GM21381 (cell line): ENCODE data around the gene CCDC160.
"Not testable (repeated sequence)": the region's sequence is repeated elsewhere in the genome, so short reads cannot be mapped to it uniquely, and the experiment has no call there.

Experiments used
- ATAC-seq: cut with Tn5 transposase; IDR thresholded peaks from one replicate; pipeline ENCODE4 v1.9.1; 2021; ENCODE audit warnings: mild to moderate bottlenecking, moderate library complexity; ENCODE audit not compliant: unreplicated experiment

Gene CCDC160

DNA sequence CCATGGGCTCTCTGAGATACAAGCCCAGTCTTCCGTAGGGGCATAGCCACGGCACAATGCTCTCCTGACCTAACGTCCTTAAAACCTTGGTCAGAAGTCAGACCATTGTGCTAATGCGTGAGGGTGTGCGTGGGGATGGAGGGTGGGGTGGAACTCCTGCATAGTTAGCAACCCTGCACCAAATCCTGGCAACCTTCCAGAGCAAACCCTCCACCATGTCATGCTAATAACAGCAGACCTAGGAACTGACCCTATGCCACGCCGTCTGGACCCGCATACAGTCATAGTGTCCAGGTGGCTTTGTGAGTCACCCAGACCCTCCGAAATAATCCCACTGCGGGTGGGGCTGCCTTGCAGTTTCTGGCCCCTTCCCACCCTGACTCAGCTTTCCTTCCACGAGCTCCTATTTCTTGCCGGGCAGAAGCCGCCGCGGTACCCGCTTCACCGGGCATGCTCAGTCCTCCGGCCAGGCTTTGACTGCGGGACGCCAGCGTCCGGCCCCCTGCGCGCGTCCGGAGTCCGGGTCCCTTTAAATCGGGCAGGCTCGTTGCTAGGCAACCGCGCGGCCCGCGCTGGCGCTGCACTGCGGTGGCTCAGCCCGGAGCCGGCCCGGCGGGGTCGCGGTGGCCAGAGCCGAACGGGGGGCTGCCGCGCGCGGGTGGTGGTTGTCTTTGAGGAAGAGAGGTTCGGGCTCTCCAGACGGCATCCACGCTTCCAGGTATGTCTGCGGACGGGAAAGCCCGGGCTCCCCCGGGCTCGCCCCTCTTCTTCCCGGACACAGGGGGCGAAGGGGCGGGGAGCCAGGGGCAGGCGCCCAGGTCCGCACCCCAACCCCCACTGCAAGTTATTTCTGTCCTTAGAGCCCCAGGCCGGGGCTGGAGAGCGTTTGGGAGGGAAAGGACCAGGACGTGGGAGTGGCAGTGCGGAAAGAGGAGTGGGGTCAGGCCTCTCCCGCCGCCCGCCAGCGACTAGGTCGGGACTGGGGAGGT, at the start of gene CCDC160:
TSS of gene CCDC160 (plus strand) at position 557 of the 989 bp plus-strand sequence. CDS start 7,619 bp downstream, outside the sequence.
- peak; percentile 68 for ATAC-seq

DNA sequence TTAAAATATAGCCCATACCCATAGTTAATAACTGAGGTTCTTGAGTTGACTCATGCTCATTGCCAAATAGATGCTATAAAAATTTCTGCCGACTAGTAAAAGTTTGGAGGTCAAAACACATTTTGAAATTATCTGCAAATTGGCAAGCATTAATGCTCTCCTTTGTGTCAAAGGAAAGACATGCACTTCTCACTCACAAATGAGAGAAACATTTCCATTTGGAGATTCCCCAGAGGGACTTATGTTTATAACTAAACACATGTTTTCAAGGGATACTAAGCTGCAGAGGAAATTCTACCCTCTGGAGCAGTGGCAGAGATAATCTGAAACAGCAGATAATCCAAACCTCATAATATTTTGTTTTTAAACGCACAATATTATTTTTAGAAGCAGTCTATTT, 45.7 kb upstream of the CCDC160 start:
- ATAC-seq = no peak

DNA sequence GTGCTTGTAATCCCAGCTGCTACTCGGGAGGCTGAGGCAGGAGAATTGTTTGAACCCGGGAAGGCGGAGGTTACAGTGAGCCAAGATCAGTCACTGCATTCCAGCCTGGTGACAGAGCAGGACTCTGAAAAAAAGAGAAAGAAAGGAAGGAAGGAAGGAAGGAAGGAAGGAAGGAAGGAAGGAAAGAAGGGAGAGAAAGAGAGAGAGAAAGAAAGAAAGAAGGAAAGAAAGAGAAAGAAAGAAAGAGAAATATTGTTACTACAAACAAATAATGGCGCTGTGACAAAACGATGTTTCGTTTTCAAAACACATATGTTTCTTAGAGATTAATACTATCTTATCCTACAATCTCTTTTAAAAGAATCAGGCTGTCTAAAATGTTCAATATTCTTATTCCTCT, 42.1 kb upstream of the CCDC160 start:
- ATAC-seq = no peak

DNA sequence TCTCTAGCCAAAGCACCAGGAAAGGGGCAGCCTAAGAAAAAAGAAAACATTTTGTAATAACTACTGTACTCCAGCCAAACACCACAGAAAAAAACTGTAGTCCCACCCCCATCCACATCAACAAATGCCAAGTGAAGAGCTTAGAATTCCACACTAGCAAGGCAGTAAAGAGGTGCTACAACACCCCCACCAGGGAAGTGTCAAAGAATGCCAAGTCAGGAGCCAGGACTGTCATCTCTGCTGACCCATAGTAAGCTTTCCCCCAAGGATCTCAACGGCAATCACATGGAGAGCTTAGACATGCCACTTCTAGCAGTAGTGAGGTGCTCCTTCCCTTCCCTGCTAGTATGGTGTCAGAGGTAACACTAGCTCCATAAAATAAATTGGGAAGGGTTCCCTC, 34.4 kb upstream of the CCDC160 start:
- no peak for ATAC-seq

DNA sequence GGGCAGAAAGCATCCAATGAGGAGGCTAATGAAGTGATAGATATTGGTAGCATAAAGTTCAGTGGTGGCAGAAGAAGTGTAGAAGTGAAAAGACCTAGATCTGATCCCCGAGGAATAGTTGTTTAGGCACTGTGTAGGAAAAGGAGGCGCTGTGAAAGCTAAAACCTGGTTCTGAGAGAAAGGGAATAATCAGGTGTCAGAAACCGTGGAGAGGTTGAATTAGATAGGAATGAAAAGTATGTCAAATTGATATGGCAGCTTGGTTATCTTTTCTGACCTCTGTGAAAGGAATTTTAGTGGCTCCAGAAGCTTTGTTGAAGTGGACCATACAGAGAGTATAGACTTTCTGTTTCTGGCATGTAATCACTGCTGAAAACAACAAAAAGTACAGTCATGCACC, 30.8 kb upstream of the CCDC160 start:
- ATAC-seq = no peak

DNA sequence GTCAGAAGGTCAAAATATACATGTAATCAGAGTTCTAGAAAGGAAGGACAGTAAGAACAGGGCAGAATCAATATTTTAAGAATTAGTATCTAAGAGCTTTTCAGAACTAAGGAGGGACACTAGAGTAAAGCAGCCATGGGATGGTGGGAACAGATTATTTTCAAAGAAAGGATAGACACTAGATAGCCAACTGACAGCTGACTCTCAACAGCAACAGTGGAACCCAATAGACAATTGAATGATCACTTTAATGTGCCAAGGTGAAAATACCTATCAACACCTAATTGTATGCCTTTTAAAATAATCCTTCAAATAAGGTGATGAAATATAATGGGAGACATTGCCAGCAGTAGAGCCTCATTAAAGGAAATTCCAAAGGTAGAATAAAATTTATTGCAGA, 26.5 kb upstream of the CCDC160 start:
- ATAC-seq = no peak

DNA sequence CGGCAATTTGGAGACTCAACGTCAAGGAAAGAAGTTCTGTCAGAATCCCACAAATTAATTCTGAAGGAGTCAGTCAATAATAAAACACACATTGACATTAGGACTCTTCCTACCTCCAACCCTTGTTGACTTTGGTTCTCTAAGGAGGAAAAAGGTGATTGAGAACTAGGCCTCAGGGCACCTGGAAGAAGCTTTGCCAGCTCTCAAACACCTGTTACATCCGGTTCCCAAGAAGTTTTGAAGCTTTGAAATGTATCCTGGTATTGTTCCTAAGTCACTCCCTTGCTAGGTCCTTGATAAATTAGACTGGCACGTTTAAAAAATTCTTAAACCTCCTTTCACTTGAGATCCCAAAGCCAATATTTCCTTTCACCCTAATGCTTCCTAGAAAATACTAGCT, 1.7 kb upstream of the CCDC160 start:
- ATAC-seq = no peak

DNA sequence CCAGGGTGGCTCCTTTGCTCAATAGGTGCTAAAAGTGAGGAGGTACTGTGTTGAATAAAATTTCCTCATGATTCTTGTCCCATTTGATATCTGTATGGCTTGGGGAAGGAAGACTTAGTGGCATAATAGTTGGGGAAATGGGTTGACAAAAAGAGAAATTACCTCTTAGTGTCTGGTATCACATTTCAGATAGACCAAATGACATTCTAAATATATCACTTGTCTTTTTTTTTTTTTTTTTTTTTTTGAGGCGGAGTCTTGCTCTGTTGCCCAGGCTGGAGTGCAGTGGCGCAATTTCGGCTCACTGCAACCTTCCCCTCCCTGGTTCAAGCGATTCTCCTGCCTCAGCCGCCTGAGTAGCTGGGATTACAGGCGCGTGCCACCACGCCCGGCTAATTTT, 1.2 kb downstream of the CCDC160 start:
- not testable (repeated sequence) for ATAC-seq

DNA sequence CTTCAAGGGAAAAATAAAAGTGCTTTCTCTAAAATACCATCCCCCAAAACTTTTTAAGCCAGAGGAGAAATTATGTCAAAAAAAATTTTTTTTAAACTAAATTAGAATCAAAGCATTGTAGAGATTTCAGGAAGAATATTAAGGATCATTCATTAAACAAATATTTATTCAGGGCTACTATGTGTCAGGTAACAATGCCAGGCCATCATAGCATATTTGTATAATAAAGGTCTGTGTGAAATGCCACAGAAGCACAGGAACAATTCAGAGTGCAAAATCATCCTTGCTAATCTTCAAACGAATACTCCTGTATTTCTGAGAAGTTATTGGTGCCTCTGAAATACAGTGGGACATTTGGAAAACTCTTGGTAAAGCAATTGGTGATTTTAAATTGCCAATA, 2.0 kb downstream of the CCDC160 start:
- ATAC-seq = no peak

DNA sequence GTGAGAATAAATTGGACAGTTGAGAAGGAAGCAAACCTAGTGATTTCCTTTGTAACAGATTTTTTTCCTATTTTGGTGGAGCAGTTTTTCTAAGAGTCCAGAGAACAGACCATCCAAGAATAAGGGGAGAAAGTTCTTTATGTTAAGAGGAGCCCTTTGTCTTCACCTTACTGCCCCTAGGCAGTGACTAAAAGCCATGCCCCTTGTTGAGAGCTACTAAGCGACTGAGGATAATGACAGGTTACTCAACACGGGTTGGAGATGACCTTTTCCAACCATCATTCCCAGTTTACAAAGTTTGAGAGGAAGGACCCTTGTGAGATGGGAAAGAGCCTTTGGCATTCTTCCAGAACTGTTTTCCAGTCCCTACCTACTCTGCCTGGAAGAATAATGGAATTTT, 3.2 kb downstream of the CCDC160 start:
- ATAC-seq = no peak

DNA sequence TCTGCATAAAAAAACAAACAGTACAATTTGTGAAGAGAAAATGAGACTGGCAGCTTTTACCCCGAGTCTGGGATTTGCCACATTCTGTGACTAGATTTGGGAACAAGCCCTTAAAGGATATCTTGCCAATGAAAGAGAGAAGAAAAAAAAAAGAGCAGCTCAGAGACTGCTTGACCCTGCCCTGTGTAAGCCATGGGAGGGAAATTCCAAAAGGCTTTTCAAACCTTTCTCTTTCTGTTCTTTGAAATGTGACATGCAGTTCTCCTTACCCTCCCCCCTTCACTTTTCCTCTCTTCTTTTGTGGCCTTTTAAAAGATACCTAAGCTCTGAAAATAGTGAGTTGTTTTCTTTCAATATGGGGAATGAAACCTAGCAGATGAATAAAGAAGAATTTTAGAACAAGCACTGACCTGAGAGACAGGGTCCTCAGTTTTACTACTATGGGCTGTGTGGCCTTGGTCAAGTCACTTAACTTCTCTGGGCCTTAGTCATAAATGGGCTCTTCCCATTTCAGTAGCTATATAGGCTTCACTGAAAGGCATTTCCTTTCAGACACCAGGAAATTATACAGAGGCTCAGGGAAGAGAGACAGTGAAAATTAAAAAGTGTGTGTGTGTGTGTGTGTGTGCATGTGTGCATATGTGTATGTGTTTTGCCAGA, 5.1 kb downstream of the CCDC160 start:
- ATAC-seq = no peak

DNA sequence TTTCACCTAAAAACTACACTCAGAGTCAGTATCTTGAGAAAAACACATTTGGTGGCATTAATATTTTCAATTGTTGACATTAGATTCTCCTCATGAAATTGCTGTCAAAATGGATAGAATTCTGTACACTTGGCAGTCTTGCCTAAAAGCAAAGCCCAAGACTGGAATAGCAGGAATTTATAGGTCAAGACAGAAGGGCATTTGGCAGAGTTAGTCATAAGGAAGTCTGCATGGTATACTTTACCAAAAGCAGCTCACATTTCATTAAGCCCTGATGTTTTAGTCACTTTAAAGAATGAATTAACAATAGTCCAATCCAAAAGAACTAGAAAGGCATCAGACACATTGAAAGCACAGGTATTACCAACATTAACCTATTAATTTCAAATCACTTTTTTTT, 7.1 kb downstream of the CCDC160 start:
- no peak for ATAC-seq

DNA sequence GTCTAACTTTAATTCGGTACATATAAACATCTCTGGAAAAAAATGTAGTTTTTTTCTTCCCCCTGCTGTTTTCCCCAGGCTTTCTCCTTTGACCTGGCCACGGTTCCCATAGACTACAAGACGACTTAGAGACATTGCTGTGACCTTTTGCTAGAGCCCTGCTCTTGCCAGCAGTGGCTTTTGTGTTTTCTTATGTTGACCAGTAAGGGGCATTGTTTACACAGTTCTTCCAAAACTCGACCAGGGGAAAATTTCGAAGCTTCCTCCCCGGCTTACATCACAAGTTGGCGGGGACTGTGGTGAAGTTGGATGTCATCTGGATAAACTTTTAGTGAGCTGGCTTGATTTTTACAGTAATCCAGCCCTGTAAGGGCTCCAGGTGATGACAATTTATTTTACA, 9.3 kb downstream of the CCDC160 start:
- ATAC-seq = no peak

DNA sequence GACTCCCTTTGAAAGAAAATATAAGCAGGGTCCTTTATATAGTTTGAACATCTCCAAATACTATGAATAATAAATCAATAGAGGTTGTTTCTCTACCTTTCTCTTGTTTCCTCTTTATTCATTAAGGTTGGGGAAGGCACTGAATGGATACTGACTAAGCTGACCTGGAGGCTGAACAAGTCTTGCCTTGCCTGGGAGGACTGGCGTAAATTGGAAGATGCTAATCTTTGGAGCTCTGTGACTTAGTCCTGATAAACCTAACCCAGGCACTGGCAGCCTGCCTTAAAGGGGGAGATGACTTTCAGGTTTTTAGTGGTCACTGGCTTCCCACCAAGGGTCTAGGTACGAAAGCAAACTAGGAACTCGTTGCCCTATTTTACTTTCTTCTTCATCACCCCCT, 10.5 kb downstream of the CCDC160 start:
- no peak for ATAC-seq

DNA sequence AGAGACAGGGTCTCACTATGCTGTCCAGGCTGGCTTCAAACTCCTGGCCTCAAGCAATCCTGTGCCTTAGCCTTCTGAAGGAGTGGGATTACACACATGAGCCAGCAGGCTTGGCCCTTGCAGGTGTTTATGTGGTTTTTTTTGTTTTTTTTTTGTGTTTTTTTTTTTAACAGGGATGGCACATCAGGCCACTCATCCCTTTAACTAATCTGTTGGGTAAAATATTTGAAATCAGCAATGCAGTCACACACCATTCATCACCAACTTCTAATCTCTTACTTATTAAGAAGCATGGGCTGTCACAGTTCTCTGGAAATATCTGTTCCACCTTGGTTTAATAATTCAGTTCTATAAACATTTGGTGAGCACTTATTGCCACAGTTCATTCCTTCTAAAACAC, 12.3 kb downstream of the CCDC160 start:
- no peak for ATAC-seq

DNA sequence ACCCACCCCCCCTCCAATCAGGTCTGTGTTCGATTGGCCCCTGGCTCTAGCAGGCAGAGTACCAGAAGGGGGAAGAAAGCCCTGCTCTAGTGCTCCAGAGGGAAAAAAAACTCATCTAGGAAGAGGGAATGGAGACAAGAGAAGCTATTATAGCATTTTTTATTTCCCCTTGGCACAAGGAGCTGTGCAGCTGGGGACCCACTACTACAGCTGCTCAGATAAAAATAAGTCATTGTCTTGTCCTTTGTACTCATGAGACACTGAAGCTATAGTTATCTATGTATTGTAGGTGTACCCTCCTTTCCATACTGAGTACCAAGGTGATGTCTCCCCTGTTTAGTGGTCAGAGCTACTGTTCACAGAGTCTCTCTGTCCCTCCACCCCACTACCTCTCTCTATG, 14.3 kb downstream of the CCDC160 start:
- ATAC-seq = no peak

DNA sequence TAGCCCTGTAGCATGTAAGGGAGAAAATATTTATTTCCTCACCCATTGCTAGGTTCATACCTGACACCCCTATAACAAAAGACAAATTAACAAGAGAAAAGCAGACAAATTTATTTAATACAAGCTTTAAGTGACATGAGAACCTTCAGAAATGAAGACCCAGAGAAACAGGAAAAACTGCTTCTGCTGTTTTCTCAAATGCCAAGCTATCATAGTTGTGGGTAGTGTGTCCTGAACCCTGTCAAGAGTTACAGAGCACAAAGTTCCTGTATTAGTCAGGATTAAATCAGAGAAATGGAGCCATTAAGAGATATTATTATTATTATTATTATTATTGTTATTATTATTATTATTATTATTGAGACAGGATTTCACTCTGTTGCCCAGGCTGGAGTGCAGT, 17.5 kb downstream of the CCDC160 start:
- no peak for ATAC-seq

DNA sequence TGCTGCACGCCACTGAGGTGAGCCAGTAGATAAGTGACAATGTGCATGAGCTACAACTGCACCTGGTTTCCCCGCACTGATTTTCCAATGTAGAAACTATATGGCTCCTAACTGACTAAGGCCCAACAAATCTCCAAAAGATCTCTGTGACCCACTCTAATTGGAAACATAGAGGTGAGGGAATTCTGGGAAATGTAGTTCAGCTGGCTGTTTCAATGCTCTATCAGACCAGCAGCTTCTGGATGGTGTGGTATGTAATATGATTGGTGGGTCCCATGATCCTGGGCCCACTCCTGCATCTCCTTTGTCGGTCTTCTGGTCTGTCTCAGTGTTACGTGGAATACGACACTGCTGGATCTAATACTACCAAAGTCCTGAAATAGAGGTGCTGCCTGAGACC, 18.6 kb downstream of the CCDC160 start:
- no peak for ATAC-seq

DNA sequence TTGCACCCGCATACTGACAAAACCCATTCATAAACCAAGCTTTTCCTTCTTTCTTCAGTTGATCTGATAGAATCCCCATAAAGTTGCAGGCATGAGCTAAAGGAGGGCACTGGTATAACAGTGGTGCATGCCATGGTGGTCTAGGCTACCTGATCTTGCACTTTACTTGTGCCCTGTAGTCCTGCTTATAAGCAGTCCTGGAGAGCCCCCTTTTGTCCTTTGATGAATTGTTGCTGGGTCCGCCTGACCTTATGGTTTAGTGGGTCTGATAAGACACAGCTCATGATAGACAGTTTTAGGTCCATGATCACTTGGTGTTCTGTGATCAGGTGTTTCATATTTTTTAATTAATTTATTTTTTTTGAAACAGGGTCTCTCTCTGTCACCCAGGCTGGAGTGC, 19.7 kb downstream of the CCDC160 start:
- ATAC-seq = no peak

DNA sequence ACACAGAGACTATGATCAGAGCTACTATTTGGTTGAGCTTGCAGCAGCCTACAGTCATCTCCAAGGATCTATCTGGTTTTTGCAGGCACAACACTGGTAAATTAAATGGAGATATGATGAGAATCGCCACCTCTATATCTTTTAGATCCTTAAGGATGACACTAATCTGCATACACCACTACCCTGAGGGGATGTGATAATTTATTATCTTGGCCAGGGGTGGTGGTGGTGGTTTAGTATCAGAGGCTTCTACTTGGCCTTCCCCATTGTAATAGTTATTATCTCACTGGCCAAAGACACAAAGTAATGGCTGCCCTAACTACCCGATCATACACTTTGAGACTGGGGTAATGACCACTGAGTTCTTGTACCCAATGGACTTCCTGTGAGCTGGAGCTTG, 21.2 kb downstream of the CCDC160 start:
- no peak for ATAC-seq

DNA sequence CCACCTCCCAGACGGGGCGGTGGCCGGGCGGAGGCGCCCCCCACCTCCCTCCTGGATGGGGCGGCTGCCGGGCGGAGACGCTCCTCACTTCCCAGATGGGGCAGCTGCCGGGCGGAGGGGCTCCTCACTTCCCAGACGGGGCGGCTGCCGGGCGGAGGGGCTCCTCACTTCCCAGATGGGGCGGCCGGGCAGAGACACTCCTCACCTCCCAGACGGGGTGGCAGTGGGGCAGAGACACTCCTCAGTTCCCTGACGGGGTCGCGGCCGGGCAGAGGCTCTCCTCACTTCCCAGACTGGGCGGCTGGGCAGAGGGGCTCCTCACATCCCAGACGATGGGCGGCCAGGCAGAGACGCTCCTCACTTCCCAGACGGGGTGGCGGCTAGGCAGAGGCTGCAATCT, 49.0 kb downstream of the CCDC160 start:
- not testable (repeated sequence) for ATAC-seq

DNA sequence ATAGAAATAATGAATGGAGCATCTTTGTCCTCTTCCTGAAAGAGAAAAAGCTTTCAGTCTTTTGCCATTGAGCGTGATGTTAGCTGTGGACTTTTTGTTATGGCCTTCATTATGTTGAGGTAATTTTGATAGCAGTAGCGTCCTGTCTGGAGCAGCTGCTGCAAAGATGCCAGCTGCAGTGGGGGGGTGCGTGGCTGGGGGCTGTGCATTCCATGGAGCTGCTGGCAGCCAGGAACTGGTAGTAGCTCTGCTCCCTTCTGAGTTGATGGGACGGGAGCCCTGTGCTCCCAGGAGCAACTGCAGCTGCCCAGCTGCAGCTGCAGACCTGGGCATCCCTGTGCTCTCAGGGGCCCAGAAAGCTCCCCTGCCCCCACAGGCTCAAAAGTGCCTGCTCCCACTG, 50.4 kb downstream of the CCDC160 start:
- no peak for ATAC-seq
